Measurements from ENCODE around the gene SLC25A3.
"Not testable (repeated sequence)": the region's sequence is repeated elsewhere in the genome, so short reads cannot be mapped to it uniquely, and the experiment has no call there.

Gene SLC25A3

GRCh38 chr12:98595243-98595988, 1.9 kb downstream of the SLC25A3 start:
- DNase-seq, result no peak

GRCh38 chr12:98597313-98597712, 3.8 kb downstream of the SLC25A3 start:
- DNase-seq, result not testable (repeated sequence)

- no peak for DNase-seq
Measured at GRCh38 chr12:98601924-98602323, 8.4 kb downstream of the SLC25A3 start.

GRCh38 chr12:98606359-98606988, 13.0 kb downstream of the SLC25A3 start:
- no peak for DNase-seq

- no peak for DNase-seq
Measured at GRCh38 chr12:98610596-98610995, 17.1 kb downstream of the SLC25A3 start.

GRCh38 chr12:98612696-98613334, 19.3 kb downstream of the SLC25A3 start:
- DNase-seq, result peak; percentile 23

- DNase-seq, result no peak
Measured at GRCh38 chr12:98618952-98619351, 25.5 kb downstream of the SLC25A3 start.

- DNase-seq, result no peak
Measured at GRCh38 chr12:98635657-98636323, 42.3 kb downstream of the SLC25A3 start.

- DNase-seq, result no peak
Measured at GRCh38 chr12:98637068-98637467, 43.6 kb downstream of the SLC25A3 start.

- no peak for DNase-seq
Measured at GRCh38 chr12:98638009-98638408, 44.5 kb downstream of the SLC25A3 start.

- no peak for DNase-seq
Measured at GRCh38 chr12:98639491-98639890, 46.0 kb downstream of the SLC25A3 start.

GRCh38 chr12:98642801-98643200, 49.3 kb downstream of the SLC25A3 start:
- DNase-seq, result not testable (repeated sequence)

GRCh38 chr12:98644433-98644711, 50.9 kb downstream of the SLC25A3 start:
- DNase-seq, result no peak

GRCh38 chr12:98644712-98645571, 51.5 kb downstream of the SLC25A3 start, which contains the start of the genes APAF1 and IKBIP:
APAF1 (plus strand) TSS chr12:98645290; CDS start chr12:98648360, 3,070 bp downstream.
IKBIP (minus strand) TSS chr12:98644788; CDS start chr12:98644701, 87 bp downstream.
- DNase-seq, result peak; percentile 93

- DNase-seq, result no peak
Measured at GRCh38 chr12:98645572-98646067, 52.1 kb downstream of the SLC25A3 start.

- DNase-seq, result no peak
Measured at GRCh38 chr12:98646294-98647090, 53.0 kb downstream of the SLC25A3 start.

GRCh38 chr12:98651328-98651727, 57.8 kb downstream of the SLC25A3 start:
- no peak for DNase-seq

- no peak for DNase-seq
Measured at GRCh38 chr12:98653866-98654493, 60.5 kb downstream of the SLC25A3 start.
